Subcutaneous adipose tissue (tissue), 4 donors: ENCODE results near the gene NUP205. TPM values are rescaled to one million over a fixed set of nuclear protein-coding genes. Genes with fewer than 3 reads are reported as not detected.

Source experiments
- CTCF ChIP-seq: fragments of 450-650 bp; IDR thresholded peaks from one replicate; pipeline ENCODE4 v1.5.1; 2016; ENCODE audit warnings: low read depth, mild to moderate bottlenecking, control low read depth, antibody characterized with exemption, moderate library complexity
- total RNA-seq, 4 donors: library from RNA; depleted of rRNA; stranded (reverse); fragments of >200 nt; gene quantifications; one replicate each; pipeline ENCODE4 v1.1.0, GENCODE V29; 2016

Gene NUP205
- total RNA-seq, 4 donors from 2014 or later: 22.5 to 64.2 (median 23.9) TPM

DNA sequence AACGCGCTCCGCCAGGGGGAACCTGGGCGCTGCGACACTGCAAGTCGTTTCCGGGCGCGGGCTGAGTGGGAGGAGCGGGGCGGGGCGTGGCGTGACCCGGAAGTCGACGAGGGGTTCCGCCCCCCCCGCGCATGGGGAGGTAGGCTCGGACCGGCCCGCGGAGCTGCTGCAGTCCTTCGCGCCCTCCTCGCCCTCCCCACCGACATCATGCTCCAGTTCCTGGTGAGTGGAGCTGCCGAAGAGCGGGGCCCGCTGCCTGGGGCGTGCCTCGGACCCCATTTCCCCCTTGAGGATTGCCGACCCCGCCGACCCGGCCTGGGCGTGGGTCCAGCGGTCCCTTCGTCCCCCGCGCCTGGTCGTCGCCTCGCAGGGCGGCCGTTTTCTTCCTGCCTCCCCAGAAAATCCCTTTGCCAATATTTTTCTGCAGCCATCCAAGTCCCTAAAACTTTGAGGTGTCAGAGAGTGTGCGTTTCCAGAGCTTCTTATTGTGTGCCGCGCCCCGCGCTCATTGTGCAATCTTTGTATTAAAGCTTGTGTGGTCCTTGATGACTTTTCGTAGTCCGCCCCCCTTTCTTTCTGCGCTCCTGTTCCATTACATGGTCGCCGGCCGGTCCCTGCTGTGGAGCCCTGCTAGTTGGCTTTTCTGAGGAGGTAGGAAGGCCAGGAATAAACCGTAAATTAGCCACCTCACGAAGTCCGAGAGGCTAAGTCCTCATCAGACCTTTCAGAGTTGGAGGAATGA lies 104.8 kb downstream of the NUP205 start, which contains the start of gene STMP1:
TSS of gene STMP1 (plus strand) at position 142 of the 742 bp plus-strand sequence.
- no peak for TF ChIP-seq CTCF

DNA sequence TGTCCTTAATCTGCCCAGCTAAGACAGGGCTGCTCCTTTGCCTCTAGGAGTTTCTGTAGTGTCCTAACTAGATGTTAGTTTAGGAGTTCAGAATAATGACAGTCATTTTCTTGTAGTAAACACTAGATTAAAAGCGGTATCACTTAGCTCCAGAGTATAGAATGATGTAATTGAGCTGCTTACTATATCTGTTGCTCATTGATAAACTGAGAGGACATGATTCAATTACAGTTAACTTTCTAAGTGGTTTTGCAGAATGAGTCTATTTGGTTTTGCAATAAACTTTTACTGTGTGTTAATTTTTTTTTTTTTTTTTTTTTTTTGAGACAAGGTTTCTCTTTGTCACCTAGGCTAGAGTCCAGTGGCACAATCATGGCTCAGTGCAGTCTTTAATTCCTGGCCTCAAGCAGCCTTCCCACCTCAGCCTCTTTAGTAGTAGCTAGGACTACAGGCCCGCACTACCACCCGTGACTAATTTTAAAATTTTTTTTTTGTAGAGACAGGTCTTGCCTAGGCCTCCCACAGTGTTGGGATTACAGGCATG lies 106.4 kb downstream of the NUP205 start:
- TF ChIP-seq CTCF: no peak

DNA sequence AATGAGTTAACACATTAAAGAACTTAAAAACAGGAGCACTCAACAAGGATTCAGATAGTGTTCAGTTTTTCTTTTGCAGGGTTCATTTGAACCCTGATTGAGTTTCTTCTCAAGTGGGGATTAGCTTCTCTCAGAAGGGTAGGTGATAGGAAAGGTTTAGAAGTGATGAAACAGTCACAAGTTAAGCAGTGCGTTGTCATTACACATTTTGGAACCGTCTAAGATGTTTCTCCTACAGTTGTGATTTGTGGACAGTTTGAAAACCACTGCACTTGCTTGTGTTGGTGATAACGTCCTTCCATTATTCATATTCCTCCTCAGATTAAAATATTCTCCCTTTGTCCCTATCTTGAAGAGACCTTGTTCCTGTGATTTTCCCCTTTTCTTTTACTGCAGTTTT lies 107.3 kb downstream of the NUP205 start:
- TF ChIP-seq CTCF: no peak

GRCh38 chr7:135666156-135666555 lies 108.4 kb downstream of the NUP205 start:
- no peak for TF ChIP-seq CTCF

DNA sequence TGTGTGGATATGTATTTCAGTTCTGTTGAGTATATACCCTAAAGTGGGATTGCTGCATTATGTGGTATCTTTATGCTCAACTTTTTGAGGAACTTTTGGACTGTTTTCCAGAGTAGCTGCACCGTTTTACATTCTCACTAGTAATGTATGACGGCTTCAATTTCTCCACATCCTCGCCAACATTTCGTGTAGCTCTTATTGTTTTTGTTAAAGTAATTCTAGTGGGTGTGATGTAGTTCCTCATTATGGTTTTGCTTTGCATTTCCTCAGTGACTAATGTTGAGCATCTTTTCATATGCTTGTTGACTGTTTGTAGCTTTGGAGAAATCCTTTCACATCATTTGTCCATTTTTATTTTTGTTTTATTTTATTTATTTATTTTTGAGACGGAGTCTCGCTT lies 109.1 kb downstream of the NUP205 start:
- TF ChIP-seq CTCF: no peak

DNA sequence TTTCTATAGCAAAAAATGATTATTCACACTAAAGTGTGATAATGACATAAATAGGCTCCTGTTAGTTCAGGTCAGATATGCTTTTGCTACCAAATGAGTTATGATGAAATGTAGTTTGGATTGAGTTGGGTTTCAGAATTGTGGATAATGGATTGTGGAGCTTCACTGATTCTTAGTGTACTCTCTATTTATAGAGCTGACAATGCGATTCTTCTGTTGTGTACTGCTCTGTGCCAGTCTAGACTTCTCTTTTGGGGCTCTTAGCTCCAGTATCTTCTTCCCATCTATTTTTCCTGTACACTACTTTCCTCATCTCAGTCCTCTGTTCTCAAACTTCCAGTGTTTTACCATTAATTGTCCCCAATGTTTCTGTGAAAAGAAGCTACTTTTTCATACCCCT lies 112.1 kb downstream of the NUP205 start:
- TF ChIP-seq CTCF: no peak

- TF ChIP-seq CTCF: no peak
Observed at GRCh38 chr7:135670179-135670578, 112.5 kb downstream of the NUP205 start.
